ENCODE measurements around the gene SUV39H1.

The SUV39H1 gene

GRCh38 chrX:48698306-48698705 lies 1.8 kb downstream of the SUV39H1 start:
- no peak for TF ChIP-seq POLR2AphosphoS5 (IDR thresholded peaks at IDR 0.05; ENCODE audit: low read depth, low read length)
- TF ChIP-seq TAF1 (IDR thresholded peaks at IDR 0.05; ENCODE audit: borderline replicate concordance, insufficient read depth, low read length) = no peak
- TF ChIP-seq SIN3A (IDR thresholded peaks at IDR 0.05; ENCODE audit: borderline replicate concordance, insufficient read depth, low read length) = no peak
- no peak for TF ChIP-seq REST (IDR thresholded peaks at IDR 0.05; ENCODE audit: insufficient read depth in 1 of 2, low read depth in 2 of 2, low read length in 2 of 2)
- no peak for TF ChIP-seq FOXP2 (optimal IDR thresholded peaks at IDR 0.05; ENCODE audit: borderline replicate concordance, extremely low read depth, extremely low read length, insufficient read depth)

- TF ChIP-seq FOXP2 (optimal IDR thresholded peaks at IDR 0.05; ENCODE audit: borderline replicate concordance, extremely low read depth, extremely low read length, insufficient read depth) = no peak
- TF ChIP-seq REST (IDR thresholded peaks at IDR 0.05; ENCODE audit: insufficient read depth in 1 of 2, low read depth in 2 of 2, low read length in 2 of 2) = no peak
- TF ChIP-seq SIN3A (IDR thresholded peaks at IDR 0.05; ENCODE audit: borderline replicate concordance, insufficient read depth, low read length) = no peak
- TF ChIP-seq POLR2AphosphoS5 (IDR thresholded peaks at IDR 0.05; ENCODE audit: low read depth, low read length) = no peak
These were observed 3.7 kb downstream of the SUV39H1 start for GRCh38 chrX:48700246-48700645.

- TF ChIP-seq FOXP2 (optimal IDR thresholded peaks at IDR 0.05; ENCODE audit: borderline replicate concordance, extremely low read depth, extremely low read length, insufficient read depth) = no peak
- TF ChIP-seq REST (IDR thresholded peaks at IDR 0.05; ENCODE audit: insufficient read depth in 1 of 2, low read depth in 2 of 2, low read length in 2 of 2) = no peak
- no peak for TF ChIP-seq POLR2AphosphoS5 (IDR thresholded peaks at IDR 0.05; ENCODE audit: low read depth, low read length)
- no peak for TF ChIP-seq TAF1 (IDR thresholded peaks at IDR 0.05; ENCODE audit: borderline replicate concordance, insufficient read depth, low read length)
These were observed 4.6 kb downstream of the SUV39H1 start for GRCh38 chrX:48700951-48701653.

GRCh38 chrX:48702032-48702431 lies 5.5 kb downstream of the SUV39H1 start:
- no peak for TF ChIP-seq POLR2AphosphoS5 (IDR thresholded peaks at IDR 0.05; ENCODE audit: low read depth, low read length)
- TF ChIP-seq REST (IDR thresholded peaks at IDR 0.05; ENCODE audit: insufficient read depth in 1 of 2, low read depth in 2 of 2, low read length in 2 of 2) = no peak
- TF ChIP-seq FOXP2 (optimal IDR thresholded peaks at IDR 0.05; ENCODE audit: borderline replicate concordance, extremely low read depth, extremely low read length, insufficient read depth) = no peak

GRCh38 chrX:48702716-48703115 lies 6.2 kb downstream of the SUV39H1 start:
- TF ChIP-seq REST (IDR thresholded peaks at IDR 0.05; ENCODE audit: insufficient read depth in 1 of 2, low read depth in 2 of 2, low read length in 2 of 2) (no peak), SIN3A (IDR thresholded peaks at IDR 0.05; ENCODE audit: borderline replicate concordance, insufficient read depth, low read length) (no peak), TAF1 (IDR thresholded peaks at IDR 0.05; ENCODE audit: borderline replicate concordance, insufficient read depth, low read length) (no peak), FOXP2 (optimal IDR thresholded peaks at IDR 0.05; ENCODE audit: borderline replicate concordance, extremely low read depth, extremely low read length, insufficient read depth) (no peak), POLR2AphosphoS5 (IDR thresholded peaks at IDR 0.05; ENCODE audit: low read depth, low read length) (no peak)

All from PFSK-1 (cell line).